NCI-H2227 treated with DMSO at 0.1 percent for 48 hours (cell line): ENCODE results near the gene ARL11.
"Not testable (repeated sequence)": the region's sequence is repeated elsewhere in the genome, so short reads cannot be mapped to it uniquely, and the experiment has no call there.

Experiments
- DNase-seq: peaks from one replicate; lab custom pipeline; 2025; lab: John Stamatoyannopoulos, UW

ARL11 gene

DNA sequence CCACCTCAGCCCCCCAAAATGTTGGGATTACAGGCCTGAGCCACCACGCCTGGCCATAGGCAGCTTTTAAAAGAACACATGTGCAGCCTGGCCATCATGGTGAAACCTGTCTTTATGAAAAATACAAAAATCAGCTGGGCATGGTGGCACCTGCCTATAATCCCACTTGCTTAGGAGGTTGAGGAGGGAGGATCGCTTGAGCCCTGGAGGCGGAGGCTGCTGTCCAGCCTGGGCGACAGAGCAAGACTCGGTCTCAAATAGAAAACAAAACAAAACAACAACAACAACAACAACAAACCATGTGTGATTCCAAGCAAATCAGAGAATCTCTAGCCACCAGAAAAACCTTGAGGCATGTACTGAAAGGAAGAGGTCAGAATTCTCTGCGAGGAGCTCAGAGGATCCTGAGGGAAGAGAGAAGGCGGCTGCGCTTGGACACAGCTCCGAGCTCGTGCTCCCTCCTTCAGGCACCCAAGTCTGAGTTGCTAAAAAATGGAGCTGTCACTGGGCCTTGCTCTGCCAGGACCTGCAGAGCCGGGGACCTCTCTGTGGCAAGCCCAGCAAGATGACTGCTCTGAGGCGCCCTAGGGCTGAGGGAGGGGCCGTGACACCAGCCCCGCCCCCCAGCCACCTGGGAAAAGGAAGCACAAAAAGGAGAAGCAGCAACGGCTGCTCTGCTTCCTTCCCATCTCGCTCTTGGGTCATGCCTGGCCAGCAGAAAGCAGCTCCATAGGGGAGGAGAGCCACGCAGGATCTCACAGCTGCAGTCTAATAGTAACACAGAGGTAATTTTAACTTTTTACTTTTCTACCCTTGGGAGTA lies at the start of gene ARL11:
Gene ARL11, plus strand, starts transcription at position 677 of the 822 bp plus-strand sequence. CDS start 1,941 bp downstream, outside the sequence.
- DNase-seq, result peak; percentile 4

DNA sequence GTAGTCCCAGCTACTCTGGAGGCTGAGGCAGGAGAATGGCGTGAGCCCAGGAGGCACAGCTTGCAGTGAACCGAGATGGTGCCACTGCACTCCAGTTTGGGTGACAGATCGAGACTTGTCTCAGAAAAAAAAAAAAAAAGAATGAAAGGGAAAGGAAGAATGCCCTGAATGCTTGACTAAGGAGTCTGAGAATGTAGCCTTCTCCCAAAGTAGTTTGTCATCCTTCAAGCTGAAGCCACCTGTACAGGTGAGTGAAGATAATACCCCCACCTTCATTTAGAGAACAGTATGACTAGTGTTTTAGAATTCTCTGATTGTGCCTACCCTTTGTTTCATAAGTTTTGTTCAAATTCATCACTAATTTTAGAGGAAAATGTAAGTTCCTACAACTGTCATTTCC lies 48.8 kb upstream of the ARL11 start:
- no peak for DNase-seq

DNA sequence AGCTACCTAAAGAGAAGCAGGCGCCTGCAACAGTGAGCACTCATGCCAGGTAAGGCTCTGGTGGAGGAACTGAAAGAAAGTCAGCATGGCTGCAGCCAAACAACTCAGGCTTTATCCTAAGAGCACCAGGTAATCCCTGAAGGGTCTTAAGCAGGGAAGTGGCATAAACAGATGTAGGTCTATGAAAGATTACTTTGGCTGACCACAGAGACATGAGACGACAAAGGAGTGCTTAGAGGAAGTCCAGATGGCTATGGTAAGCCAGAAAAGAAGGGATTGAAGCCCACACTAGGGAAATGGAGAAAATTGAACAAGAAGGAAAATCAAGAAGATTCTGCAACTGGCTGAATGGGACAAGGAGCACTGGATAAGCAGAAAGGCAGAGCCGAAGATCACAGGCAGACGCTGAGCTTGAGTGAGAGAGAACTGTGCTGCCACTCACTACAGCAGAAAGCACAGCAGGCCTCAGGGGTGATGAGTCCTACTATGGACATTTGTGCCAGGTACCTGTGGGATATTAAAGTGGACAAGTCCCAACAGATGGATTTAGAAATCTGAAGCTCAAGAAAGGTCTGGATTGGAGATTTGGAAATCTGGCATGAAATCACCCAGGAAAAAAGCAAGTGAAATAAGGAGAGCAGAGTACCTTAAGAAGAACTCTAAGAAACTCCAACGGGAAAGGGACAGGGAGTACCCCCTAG lies 47.2 kb upstream of the ARL11 start:
- no peak for DNase-seq

DNA sequence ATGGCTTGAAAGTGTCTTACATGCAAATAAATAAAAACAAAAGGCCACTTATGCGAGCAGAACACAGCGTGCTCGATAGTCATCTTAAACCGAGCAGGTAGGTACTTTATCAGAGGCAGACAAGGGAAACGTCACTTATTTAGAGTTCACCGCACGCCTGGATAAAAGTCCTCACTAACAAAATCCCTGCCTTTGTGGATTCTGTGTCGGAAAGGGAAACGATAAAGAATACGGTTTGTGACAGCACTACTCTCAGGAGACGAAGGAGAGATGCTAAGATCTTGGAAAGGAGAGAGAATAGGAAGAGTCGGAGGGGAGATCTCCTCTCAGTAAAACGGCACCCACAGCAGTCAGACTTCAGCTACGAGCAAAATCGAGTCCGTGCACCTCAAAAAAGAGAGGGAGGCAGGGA lies 43.5 kb upstream of the ARL11 start:
- no peak for DNase-seq

DNA sequence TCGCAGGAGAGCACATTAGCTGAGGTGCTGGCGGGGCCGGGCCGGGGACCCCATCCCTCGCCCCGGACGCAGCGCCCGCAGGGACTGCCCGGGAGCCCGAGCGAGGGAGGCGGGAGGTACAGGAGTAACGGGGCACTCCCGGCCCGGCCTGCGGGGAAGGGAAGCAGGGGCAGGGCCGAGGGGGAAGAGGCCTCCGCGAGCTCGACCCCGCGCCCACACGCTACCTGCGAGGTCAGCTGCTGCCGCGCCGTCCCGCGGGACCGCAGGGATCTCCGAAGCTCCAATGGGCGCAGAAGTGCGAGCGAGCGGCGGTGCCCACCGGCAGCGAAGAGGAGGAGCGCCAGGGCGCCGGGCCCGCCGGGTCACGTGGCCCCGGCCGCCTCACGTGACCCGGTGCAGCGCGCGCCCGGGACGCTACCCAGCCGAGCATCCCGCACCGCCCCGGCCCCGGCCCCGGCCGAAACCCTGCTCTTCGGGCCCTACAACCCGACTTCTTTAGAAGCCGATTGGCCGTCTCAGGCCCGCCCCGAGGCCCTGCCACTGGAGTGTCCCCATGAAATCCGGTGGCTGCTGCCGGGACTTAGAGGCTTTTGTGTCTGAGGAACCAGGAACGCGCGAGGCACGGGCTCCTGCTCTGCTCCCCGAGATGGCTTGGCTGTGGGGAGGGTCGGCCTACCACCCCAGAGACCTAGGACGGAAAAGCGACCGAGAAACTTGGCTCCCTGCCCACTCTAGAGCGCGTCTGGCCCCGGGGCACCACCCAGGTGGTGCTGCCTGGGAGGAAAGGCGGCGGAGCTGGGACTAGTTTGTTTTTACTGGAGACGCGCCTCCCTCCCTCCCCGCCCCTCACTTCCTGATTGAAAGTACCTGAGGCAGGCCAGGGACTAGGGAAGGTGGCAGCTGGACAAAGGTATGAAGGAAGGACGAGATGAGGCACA lies 42.8 kb upstream of the ARL11 start, which contains the start of gene RCBTB1:
Gene RCBTB1, minus strand, starts transcription at position 339 of the 938 bp plus-strand sequence. CDS start 18,279 bp downstream, outside the sequence.
- peak; percentile 59 for DNase-seq

DNA sequence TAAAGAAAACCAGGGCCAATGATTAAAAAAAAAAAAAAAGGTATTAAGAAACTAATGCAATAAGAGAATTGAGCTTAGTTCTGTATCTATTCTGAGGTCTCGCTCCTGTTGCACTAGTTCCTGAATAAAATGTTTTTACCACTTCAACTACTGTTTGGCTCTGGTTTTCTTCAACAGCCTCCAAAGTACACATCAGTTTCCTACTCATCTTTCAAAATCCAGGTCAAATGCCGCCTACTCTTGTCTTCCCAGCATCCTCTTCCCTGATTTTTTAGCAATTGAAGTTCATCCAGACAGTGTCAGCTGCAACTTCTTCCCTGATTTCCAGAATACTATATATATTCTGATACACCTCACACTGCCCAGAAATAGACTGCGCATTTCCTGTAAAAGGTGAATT lies 41.6 kb upstream of the ARL11 start:
- DNase-seq, result no peak

DNA sequence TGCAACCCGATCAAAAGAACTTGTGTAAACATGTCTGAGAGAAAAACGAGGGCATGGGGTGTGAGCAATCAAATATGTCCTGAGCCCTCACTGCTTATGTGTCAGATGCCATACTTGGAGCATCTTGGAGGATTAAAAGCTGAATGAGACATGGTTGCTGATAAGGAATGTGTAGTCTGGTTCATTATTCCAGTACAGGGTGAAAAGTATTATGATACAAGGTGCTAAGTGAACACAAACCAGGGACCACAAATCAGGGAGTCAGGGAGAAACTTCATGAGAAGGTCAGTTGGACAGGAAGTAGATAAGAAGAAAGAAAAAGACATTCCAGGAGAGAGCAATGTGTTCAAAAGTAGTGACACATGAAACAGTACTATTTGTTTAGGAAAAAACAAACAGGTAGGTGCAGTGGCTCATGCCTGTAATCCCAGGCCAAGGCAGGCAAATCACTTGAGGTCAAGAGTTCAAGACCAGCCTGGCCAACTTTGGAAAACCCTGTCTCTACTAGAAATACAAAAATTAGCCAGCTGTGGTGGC lies 40.9 kb upstream of the ARL11 start:
- no peak for DNase-seq

DNA sequence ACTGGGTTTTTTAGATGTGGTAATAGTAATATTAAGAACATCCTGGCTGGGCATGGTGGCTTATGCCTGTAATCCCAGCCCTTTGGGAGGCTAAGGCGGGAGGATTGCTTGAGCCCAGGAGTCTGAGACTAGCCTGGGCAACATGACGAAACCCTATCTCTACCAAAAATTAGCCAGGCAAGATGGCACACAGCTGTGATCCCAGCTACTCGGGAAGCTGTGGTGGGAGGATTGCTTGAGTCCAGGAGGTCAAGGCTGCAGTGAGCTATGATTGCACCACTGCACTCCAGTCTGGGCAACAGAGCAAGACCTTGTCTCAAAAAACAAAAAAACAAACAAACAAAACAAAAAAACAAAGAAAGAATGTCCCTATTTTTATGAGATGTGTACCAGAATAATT lies 37.6 kb upstream of the ARL11 start:
- DNase-seq, result not testable (repeated sequence)

DNA sequence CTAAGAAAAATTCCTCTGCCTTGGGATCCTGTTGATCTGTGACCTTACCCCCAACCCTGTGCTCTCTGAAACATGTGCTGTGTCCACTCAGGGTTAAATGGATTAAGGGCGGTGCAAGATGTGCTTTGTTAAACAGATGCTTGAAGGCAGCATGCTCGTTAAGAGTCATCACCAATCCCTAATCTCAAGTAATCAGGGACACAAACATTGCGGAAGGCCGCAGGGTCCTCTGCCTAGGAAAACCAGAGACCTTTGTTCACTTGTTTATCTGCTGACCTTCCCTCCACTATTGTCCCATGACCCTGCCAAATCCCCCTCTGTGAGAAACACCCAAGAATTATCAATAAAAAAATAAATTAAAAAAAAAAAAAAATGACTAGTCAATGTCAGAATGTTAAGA lies 34.4 kb upstream of the ARL11 start:
- DNase-seq, result not testable (repeated sequence)

DNA sequence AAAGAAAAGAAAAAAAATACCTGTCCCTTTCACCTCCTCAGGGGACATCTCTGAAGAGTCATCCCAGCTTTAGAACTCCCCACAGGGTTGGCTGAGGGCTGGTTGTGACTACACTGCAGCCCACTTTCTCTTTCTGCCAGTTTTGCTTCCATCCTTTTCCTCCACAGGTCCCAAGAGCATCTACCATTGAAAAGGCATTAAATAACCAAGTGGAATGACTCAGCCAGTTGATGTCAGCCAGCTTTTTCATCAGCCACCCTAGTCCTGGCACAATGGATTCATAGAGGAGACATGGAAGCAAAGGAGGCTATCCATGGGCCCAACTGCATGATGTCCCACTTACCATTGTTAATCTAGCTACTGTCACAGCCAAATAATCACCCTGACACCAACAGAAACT lies 33.7 kb upstream of the ARL11 start:
- no peak for DNase-seq

DNA sequence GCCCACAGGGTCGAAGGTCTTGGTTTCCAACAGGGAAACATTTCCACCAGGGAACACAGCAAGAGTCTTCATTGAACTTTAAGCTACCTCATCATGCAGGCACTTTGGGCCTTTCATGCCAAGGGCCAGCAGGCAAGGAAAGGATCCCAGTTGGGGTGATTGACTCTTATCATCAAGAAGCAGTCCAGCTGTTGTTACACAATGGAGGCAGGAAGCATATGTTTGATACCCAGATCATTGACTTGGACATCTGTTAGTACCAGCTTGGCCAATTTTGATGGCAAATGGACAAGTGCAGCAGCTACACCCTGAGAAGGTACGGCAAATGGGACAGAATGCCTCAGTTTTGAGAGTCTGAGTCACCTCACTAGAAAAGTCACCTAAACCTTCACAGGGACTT lies 32.1 kb upstream of the ARL11 start:
- no peak for DNase-seq

DNA sequence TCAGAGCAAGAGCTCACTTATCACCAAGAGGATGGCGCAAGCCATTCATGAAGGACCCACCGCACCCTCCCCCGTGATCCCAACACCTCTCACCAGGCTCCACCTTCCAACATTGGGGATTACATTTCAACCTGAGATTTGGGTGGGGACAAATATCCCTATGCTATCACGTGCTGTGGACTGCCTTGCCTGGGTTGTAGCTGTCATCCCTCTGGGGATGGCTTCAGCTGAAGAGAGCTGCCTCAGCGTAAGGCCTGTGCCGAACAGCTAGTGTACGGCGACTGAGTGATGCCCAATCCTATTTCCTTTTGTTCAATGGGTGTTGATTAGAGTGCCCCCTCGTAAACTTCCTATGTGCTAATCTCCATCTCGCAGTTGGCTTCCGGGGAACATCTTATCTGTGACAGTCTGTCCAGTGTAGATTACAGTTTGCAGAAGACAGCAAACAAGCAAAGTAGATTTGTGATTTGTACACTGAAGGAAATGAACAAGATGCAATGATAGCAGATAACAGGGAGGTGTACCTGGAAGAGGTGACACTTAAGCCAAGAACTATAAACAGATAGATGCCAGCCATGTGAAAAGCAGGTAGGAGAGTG lies 31.2 kb upstream of the ARL11 start:
- DNase-seq, result no peak

DNA sequence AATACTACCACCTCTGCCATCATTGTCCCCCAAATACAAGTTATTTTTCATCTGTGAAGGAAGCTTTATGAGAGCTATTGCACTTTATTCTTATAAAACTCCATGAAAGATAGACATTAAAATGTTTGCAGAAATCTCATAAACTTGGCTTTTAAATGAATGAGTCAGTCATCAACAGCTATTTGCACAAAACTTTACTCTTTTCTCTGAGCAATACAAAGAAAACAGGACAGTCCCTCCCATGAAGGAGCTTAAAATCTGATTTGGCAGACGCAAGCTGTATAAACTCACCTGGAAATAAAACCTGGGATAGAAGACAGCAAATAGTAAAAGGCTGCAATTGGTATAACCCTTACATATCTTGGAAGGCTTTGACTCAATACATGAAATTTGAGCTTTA lies 26.3 kb upstream of the ARL11 start:
- DNase-seq, result no peak

DNA sequence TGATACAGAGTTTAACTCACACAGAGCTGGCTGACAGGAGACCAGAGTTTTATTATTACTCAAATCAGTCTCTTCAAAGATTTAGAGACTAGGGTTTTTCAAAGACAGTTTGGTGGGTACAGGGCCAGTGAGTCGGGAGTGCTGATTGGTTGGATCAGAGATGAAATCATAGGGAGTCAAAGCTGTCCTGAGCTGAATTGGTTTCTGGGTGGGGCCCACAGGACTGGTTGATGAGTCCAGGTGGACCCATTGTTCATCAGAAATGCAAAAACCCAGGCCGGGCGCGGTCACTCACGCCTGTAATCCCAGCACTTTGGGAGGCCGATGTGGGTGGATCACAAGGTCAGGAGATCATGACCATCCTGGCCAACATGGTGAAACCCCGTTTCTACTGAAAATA lies 25.7 kb upstream of the ARL11 start:
- not testable (repeated sequence) for DNase-seq

DNA sequence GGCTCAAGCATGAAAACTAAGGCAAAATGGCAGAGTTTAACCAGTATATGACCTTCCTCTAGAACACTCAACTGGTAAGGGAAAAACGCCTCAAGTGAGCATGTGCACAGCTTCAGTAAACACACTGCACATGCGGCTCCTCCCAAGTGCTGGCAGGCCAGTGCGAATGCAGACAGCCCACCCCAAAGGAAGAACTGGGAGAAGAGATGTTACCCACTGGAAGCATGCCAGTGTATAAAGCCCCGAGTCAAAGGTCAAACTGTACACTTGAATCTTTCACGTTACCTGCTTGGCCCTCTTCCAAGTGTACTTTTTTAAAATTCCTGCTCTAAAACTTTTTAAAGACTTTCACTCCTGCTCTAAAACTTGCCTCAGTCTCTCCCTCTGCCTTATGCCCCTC lies 23.7 kb upstream of the ARL11 start:
- DNase-seq, result peak; percentile 30

DNA sequence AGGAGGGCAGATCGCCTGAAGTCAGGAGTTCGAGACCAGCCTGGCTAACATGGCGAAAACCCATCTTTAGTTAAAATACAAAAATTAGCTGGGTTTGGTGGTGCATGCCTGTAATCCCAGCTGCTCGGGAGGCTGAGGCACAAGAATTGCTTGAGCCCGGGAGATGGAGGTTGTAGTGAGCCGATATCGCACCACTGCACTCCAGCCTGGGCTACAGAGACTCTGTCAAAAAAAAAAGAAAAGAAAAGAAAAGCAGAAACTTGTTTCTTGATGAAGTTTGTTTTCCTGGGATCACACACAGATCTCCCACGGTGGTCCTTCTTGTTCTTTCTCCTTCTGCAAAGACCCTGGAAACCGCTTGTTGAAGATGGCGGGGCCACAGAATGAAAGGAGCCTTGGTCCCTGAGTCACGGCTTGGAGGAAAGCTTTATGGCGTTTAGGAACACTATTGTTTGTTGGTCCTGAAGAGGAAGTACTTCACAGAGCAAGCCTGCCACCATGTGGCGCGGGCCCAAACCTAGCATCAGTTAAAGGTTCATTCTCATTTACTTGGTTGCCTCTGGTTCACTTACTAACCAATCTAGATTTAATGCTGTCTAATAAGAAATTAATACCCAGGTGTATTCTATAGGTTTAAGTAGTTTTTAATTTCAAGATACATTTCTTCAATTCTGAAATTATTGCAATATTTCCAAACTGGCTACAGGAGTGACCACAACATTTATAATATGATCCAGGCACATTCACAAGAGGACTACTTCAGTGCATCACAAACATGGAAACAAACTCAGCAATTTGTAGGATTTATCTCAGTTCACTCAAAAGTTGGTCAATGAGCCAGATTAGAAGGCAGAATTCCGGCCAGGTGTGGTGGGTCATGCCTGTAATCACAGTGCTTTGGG lies 21.3 kb upstream of the ARL11 start:
- DNase-seq, result peak; percentile 77

DNA sequence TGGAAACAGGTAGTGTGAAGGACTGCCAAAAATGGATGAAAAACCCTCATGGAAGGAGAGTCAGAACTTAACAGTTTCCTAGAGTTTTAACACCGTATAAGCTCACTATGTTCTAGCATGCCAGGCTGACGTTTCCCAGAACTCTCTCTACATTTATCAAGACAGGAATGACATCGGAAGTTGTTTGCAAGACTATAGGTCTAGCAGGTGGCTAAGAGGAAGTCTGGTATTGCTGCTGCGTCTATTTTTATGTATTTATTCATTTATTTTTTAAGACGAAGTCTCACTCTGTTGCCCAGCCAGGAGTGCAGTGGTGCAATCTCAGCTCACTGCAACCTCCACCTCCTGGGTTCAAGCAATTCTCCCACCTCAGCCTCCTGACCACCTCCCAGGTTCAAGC lies 20.5 kb upstream of the ARL11 start:
- no peak for DNase-seq

DNA sequence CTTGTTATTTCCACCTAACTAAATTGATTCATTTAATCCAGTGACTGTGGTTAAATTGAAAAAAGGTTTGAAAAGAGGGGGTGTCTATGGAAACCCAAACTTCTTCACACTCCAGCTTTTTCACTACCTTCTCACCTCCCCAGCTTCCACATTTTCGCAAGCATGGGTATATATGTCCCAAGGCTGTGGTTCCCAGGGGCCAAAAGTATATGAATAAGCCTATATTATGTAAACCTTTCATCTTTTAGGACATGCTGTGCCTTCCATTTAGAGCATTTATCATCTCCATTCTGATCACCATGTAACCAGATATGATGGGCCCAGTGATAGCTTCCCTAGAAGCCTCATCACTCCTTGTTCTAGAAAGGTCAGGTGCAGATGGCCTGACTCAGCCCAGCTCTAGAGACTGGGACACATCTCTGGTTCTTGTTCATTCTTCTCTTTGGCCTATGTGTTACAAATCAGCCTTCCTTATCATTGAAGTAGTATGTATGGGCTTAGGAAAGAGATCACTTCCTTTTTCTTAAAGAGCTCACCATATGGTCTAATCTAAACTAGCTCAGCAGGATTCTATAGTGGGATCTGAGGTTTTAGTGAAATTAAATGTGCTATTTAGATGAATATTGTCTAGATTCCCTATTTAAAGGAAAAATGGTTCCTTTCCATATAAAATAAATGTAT lies 19.5 kb upstream of the ARL11 start:
- no peak for DNase-seq

DNA sequence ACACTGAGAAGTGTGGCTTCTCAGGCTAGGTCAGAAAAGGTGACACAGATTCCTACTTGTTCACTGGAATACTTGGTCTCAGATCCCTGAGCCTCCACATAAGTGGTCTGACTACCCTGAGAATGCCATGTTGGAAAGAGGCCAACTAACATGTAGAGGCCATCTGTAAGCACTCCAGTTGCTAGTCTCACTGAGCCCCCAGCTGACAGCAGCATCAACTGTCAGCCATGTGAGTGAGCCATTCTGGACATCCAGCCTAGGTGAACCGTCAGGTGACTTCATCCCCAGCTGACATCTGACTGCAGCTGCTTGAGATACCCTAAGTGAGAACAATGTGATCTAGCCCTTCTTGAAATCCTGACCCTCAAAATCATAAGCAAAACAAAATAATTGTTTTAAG lies 18.1 kb upstream of the ARL11 start:
- peak; percentile 12 for DNase-seq

DNA sequence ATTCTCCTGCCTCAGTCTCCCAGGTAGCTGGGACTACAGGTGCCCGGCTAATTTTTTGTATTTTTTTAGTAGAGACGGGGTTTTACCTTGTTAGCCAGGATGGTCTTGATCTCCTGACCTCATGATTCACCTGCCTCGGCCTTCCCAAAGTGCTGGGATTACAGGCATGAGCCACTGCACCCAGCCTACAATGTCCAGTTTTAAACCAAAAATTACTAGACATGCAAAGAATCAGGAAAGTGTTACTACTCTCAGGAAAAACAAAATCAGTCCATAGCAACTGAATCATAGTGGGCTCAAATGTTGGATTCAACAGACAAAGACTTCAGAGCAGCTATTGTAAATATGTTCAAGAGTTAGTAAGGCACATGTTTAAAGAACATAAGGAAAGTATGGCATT lies 16.3 kb upstream of the ARL11 start:
- DNase-seq, result not testable (repeated sequence)
